Activated CD4-positive, alpha-beta T cell treated with anti-CD3 and anti-CD28 coated beads, Interleukin-2, amount 50 U/mL, for 16 hours (primary cell): ENCODE results near the gene MSMO1.
"Not testable (repeated sequence)": the region's sequence is repeated elsewhere in the genome, so short reads cannot be mapped to it uniquely, and the experiment has no call there.

ENCODE experiments used
- DNase-seq: peaks from one replicate; pipeline ENCODE4 v3.0.0-alpha.2; 2020

Gene MSMO1

GRCh38 chr4:165325732-165326512 is 1.5 kb upstream of the MSMO1 start:
- DNase-seq: peak; percentile 45

- no peak for DNase-seq
Measured at GRCh38 chr4:165326831-165327210, 648 bp upstream of the MSMO1 start.

GRCh38 chr4:165328101-165328425 is 594 bp downstream of the MSMO1 start:
- DNase-seq: no peak

- no peak for DNase-seq
Measured at GRCh38 chr4:165328708-165329107, 1.2 kb downstream of the MSMO1 start.

- DNase-seq: no peak
Measured at GRCh38 chr4:165330071-165330470, 2.6 kb downstream of the MSMO1 start.

GRCh38 chr4:165330666-165331065 is 3.2 kb downstream of the MSMO1 start:
- DNase-seq: no peak

GRCh38 chr4:165331359-165331758 is 3.9 kb downstream of the MSMO1 start:
- peak; percentile 67 for DNase-seq

- no peak for DNase-seq
Measured at GRCh38 chr4:165331823-165332222, 4.4 kb downstream of the MSMO1 start.

- no peak for DNase-seq
Measured at GRCh38 chr4:165332502-165332901, 5.0 kb downstream of the MSMO1 start.

GRCh38 chr4:165335163-165335703 is 7.8 kb downstream of the MSMO1 start:
- DNase-seq: no peak

GRCh38 chr4:165336743-165337142 is 9.3 kb downstream of the MSMO1 start:
- DNase-seq: no peak

- not testable (repeated sequence) for DNase-seq
Measured at GRCh38 chr4:165342340-165342739, 14.9 kb downstream of the MSMO1 start.

- DNase-seq: no peak
Measured at GRCh38 chr4:165343353-165344191, 16.1 kb downstream of the MSMO1 start.

GRCh38 chr4:165345666-165346417 is 18.4 kb downstream of the MSMO1 start:
- DNase-seq: no peak

- DNase-seq: no peak
Measured at GRCh38 chr4:165347647-165348569, 20.4 kb downstream of the MSMO1 start.

GRCh38 chr4:165351359-165352130 is 24.1 kb downstream of the MSMO1 start:
- DNase-seq: no peak

GRCh38 chr4:165355900-165356300 is 28.4 kb downstream of the MSMO1 start:
- peak; percentile 15 for DNase-seq

GRCh38 chr4:165359506-165359905 is 32.0 kb downstream of the MSMO1 start:
- DNase-seq: no peak

- no peak for DNase-seq
Measured at GRCh38 chr4:165360041-165360695, 32.7 kb downstream of the MSMO1 start.

- DNase-seq: no peak
Measured at GRCh38 chr4:165360985-165361670, 33.7 kb downstream of the MSMO1 start.
